Mesothelial cell of epicardium (in vitro differentiated cells): ENCODE results near the gene APBA1. TPM values are rescaled to one million over a fixed set of nuclear protein-coding genes. Genes with fewer than 3 reads are reported as not detected.

Experiments
- DNase-seq, 2 experiments: peaks; one replicate each; pipeline ENCODE4 v3.0.0; 2021; ENCODE audit warnings: low spot score in 2 of 2; ENCODE audit not compliant: unreplicated experiment in 2 of 2
- H3K27ac Mint-ChIP-seq: 2 replicates; pipeline ENCODE4 v1.8.0; 2021; ENCODE audit warnings: mixed read lengths
- H3K27me3 Mint-ChIP-seq: 2 replicates; pipeline ENCODE4 v1.8.0; 2021; ENCODE audit warnings: low read depth, mixed read lengths
- H3K36me3 Mint-ChIP-seq: 2 replicates; pipeline ENCODE4 v1.8.0; 2021; ENCODE audit warnings: mixed read lengths
- H3K4me1 Mint-ChIP-seq: 2 replicates; pipeline ENCODE4 v1.8.0; 2021; ENCODE audit warnings: mixed read lengths
- H3K4me3 Mint-ChIP-seq: 2 replicates; pipeline ENCODE4 v1.8.0; 2021; ENCODE audit warnings: mild to moderate bottlenecking, moderate library complexity, mixed read lengths
- H3K9me3 Mint-ChIP-seq: 2 replicates; pipeline ENCODE4 v1.8.0; 2021; ENCODE audit warnings: mixed read lengths
- total RNA-seq: library from RNA; stranded (reverse); gene quantifications from 3 replicates; pipeline ENCODE4 v1.2.1, GENCODE V29; 2021
- TF ChIP-seq, protein P1 (sequence below): fragments of 200-600 bp; sonication (generic); IDR thresholded peaks from one replicate; pipeline ENCODE4 v1.5.0; 2021; ENCODE audit warnings: antibody characterized with exemption; ENCODE audit not compliant: unreplicated experiment

Gene APBA1
- total RNA-seq = 17.5 to 20.9 TPM (median 18.4 TPM) in 3 replicates

GRCh38 chr9:69671879-69672595, at the start of gene APBA1:
Gene APBA1 (minus strand): TSS chr9:69672371.
- peak within 1 kb of the TSS; percentile 77 for H3K4me3 Mint-ChIP-seq
- TF ChIP-seq, protein P1, sequence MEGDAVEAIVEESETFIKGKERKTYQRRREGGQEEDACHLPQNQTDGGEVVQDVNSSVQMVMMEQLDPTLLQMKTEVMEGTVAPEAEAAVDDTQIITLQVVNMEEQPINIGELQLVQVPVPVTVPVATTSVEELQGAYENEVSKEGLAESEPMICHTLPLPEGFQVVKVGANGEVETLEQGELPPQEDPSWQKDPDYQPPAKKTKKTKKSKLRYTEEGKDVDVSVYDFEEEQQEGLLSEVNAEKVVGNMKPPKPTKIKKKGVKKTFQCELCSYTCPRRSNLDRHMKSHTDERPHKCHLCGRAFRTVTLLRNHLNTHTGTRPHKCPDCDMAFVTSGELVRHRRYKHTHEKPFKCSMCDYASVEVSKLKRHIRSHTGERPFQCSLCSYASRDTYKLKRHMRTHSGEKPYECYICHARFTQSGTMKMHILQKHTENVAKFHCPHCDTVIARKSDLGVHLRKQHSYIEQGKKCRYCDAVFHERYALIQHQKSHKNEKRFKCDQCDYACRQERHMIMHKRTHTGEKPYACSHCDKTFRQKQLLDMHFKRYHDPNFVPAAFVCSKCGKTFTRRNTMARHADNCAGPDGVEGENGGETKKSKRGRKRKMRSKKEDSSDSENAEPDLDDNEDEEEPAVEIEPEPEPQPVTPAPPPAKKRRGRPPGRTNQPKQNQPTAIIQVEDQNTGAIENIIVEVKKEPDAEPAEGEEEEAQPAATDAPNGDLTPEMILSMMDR = no peak
- no peaks in the 10 kb centered on the region for H3K36me3 Mint-ChIP-seq
- H3K27me3 Mint-ChIP-seq = no peaks in the 10 kb centered on the region
- peak within 1 kb of the TSS; percentile 71 for H3K27ac Mint-ChIP-seq
- peak; percentile 48 to 64 for DNase-seq
- H3K4me1 Mint-ChIP-seq = peaks cover 40% of the 10 kb centered on the region
- no peaks in the 10 kb centered on the region for H3K9me3 Mint-ChIP-seq

- peaks cover 61% of the 10 kb centered on the region for H3K36me3 Mint-ChIP-seq
- peaks cover 17% of the 10 kb centered on the region for H3K9me3 Mint-ChIP-seq
- H3K27ac Mint-ChIP-seq = no peak overlapping the region
- no peak for DNase-seq
- TF ChIP-seq, protein P1 = no peak
- no peaks in the 10 kb centered on the region for H3K4me1 Mint-ChIP-seq
- H3K27me3 Mint-ChIP-seq = no peaks in the 10 kb centered on the region
- H3K4me3 Mint-ChIP-seq = no peak overlapping the region
Observed at GRCh38 chr9:69719983-69720382, 47.8 kb upstream of the APBA1 start.

GRCh38 chr9:69719367-69719766, 47.2 kb upstream of the APBA1 start:
- TF ChIP-seq, protein P1 = no peak
- H3K27ac Mint-ChIP-seq = no peak overlapping the region
- peaks cover 17% of the 10 kb centered on the region for H3K9me3 Mint-ChIP-seq
- H3K36me3 Mint-ChIP-seq = peaks cover 57% of the 10 kb centered on the region
- no peaks in the 10 kb centered on the region for H3K4me1 Mint-ChIP-seq
- H3K4me3 Mint-ChIP-seq = no peak overlapping the region
- no peak for DNase-seq
- H3K27me3 Mint-ChIP-seq = no peaks in the 10 kb centered on the region

DNA sequence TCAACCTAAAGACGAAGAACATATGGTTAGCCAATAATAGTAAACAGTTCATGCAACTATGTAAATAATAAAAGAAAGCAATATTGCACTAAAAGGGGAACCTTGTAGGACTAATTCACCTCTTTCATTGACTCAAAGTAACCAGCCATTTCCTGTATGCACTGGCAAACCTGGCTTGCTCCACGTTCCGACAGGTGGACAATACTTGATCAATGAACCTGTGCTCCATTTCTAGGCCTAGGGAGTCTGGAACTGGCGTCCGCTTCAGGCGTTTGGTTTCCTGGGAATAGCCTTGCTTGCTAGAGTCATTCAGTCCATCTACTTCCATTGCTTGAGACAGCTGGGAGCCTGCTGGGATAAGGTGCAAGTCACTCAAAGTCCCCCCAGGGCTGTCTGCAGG, 46.0 kb upstream of the APBA1 start:
- DNase-seq = no peak
- Mint-ChIP-seq H3K4me1 (no peaks in the 10 kb centered on the region), H3K4me3 (no peak overlapping the region), H3K27me3 (no peaks in the 10 kb centered on the region), H3K27ac (no peak overlapping the region), H3K9me3 (peaks cover 17% of the 10 kb centered on the region), H3K36me3 (peaks cover 50% of the 10 kb centered on the region)
- TF ChIP-seq, protein P1 = no peak

DNA sequence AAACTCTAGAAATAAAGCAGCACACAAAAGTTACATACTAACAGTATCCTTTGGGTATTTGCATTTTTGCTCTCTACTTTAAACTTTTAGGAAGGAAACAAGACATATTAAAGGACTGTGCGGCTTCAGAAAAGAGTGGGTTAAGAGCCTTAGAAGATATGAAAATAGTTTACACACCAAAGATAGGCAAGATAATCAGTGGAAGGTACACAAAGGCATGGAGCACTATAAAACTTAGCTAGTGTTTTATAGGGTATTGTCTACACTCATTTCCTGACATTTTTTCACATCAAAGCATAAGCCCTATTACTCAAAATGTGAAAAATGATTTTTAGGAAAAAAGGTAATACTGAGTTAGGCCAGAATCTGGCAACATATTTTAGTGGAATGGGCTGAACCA, 43.7 kb upstream of the APBA1 start:
- peaks cover 10% of the 10 kb centered on the region for H3K9me3 Mint-ChIP-seq
- no peak for DNase-seq
- H3K4me1 Mint-ChIP-seq = no peaks in the 10 kb centered on the region
- peaks cover 28% of the 10 kb centered on the region for H3K36me3 Mint-ChIP-seq
- no peak overlapping the region for H3K27ac Mint-ChIP-seq
- TF ChIP-seq, protein P1 = no peak
- H3K4me3 Mint-ChIP-seq = no peak overlapping the region
- no peaks in the 10 kb centered on the region for H3K27me3 Mint-ChIP-seq
